Spleen (tissue), 7 donors: ENCODE data around the gene GRIK5.
A peak's percentile ranks its signal among the peaks of the same experiment; 100 is the strongest.

Experiments
- CTCF ChIP-seq, 11 experiments: fragments of 200-600 bp in 7 of 11; fragments of 450-650 bp in 4 of 11; sonication (generic) in 4 of 11; IDR thresholded peaks in 8 of 11; conservative IDR thresholded peaks in 3 of 11; 1 replicate in 7 of 11; 2 replicates in 4 of 11; pipeline versions ENCODE4 v1.4.0 to v1.8.0; 2016 to 2021; ENCODE audit warnings: antibody characterized with exemption in 11 of 11, inconsistent platforms in 4 of 11, mild to moderate bottlenecking in 1 of 11
- POLR2A ChIP-seq, 3 donors: fragments of 450-650 bp; IDR thresholded peaks; one replicate each; pipeline ENCODE4 v1.5.1; 2017; ENCODE audit warnings: antibody characterized with exemption in 3 of 3, mild to moderate bottlenecking in 1 of 3
- POLR2AphosphoS5 ChIP-seq, 3 donors: sonication (generic); formaldehyde crosslinking; IDR thresholded peaks; one replicate each; pipeline ENCODE4 v1.5.1; 2017; ENCODE audit warnings: antibody characterized with exemption in 3 of 3
- donor health status: DM: no; HTN: no; CAD: no; lungs with moderate emphysema.
- donor health status: DM: no; HTN: no; CAD: no.
- donor health status: DM: no; HTN: no; CAD: no.

GRCh38 chr19:42023121-42023942 lies 46.7 kb downstream of the GRIK5 start:
- TF ChIP-seq POLR2AphosphoS5 (IDR thresholded peaks at IDR 0.05) (no peak), POLR2A (IDR thresholded peaks at IDR 0.05) (no peak), CTCF (IDR thresholded peaks at IDR 0.05 in 8 of 11, conservative IDR thresholded peaks at IDR 0.05 in 3 of 11) (peak in 2 of 11 experiments; percentile 7 to 23)
